DOHH2 (cell line): ENCODE measurements around the gene PIGC.

Experiments used
- H3F3A ChIP-seq: fragments of 200-600 bp; sonication (generic), shearing (Covaris generic); 2 replicates; pipeline ENCODE4 v1.6.0; 2016; ENCODE audit warnings: antibody characterized with exemption, mild to moderate bottlenecking; ENCODE audit not compliant: control insufficient read depth, insufficient read depth
- H3K27ac ChIP-seq: fragments of 200-600 bp; sonication (generic); 2 replicates; pipeline ENCODE4 v1.5.1; 2014; ENCODE audit warnings: low read depth, mild to moderate bottlenecking, low read length, moderate library complexity
- H3K27me3 ChIP-seq: fragments of 200-600 bp; sonication (generic); 2 replicates; pipeline ENCODE4 v1.6.1; 2014; ENCODE audit warnings: mild to moderate bottlenecking, low read length, mixed read lengths; ENCODE audit not compliant: control insufficient read depth
- H3K36me3 ChIP-seq: fragments of 200-600 bp; sonication (generic); 2 replicates; pipeline ENCODE4 v1.6.1; 2014; ENCODE audit warnings: mild to moderate bottlenecking, low read length, moderate library complexity, mixed read lengths; ENCODE audit not compliant: control insufficient read depth
- H3K4me1 ChIP-seq: fragments of 200-600 bp; sonication (generic); 2 replicates; pipeline ENCODE4 v1.6.1; 2014; ENCODE audit warnings: mild to moderate bottlenecking, low read length, mixed read lengths; ENCODE audit not compliant: control insufficient read depth
- H3K4me2 ChIP-seq: fragments of 200-600 bp; sonication (generic); 2 replicates; pipeline ENCODE4 v1.6.0; 2014; ENCODE audit warnings: mild to moderate bottlenecking, low read length, moderate library complexity
- H3K4me3 ChIP-seq: fragments of 200-600 bp; sonication (generic); 2 replicates; pipeline ENCODE4 v1.5.1; 2014; ENCODE audit warnings: mild to moderate bottlenecking, low read length, mixed read lengths
- H3K79me2 ChIP-seq: fragments of 200-600 bp; sonication (generic); 2 replicates; pipeline ENCODE4 v1.6.1; 2014; ENCODE audit warnings: mild to moderate bottlenecking, low read length, mixed read lengths; ENCODE audit not compliant: control insufficient read depth
- H3K9me2 ChIP-seq: fragments of 200-600 bp; sonication (generic); replicated peaks from 2 replicates; pipeline ENCODE4 v1.6.1; 2014; ENCODE audit warnings: mild to moderate bottlenecking, low read length, mixed read lengths; ENCODE audit not compliant: control insufficient read depth
- H3K9me3 ChIP-seq: fragments of 200-600 bp; sonication (generic); 2 replicates; pipeline ENCODE4 v1.6.1; 2014; ENCODE audit warnings: antibody characterized with exemption, low read length, mixed read lengths; ENCODE audit not compliant: control insufficient read depth, insufficient read depth
- H4K20me1 ChIP-seq: fragments of 200-600 bp; sonication (generic); 2 replicates; pipeline ENCODE4 v1.6.0; 2014; ENCODE audit warnings: low read depth, mild to moderate bottlenecking, antibody characterized with exemption, low read length, moderate library complexity; ENCODE audit not compliant: control insufficient read depth, insufficient read depth
- CTCF ChIP-seq: fragments of 200-600 bp; sonication (generic); IDR thresholded peaks from one replicate; pipeline ENCODE4 v1.5.1; 2014; ENCODE audit warnings: antibody characterized with exemption, mild to moderate bottlenecking, low read depth, low read length; ENCODE audit not compliant: poor library complexity, severe bottlenecking
- EZH2phosphoT487 ChIP-seq: fragments of 200-600 bp; sonication (generic); IDR thresholded peaks from 2 replicates; pipeline ENCODE4 v1.6.1; 2017; ENCODE audit warnings: borderline replicate concordance, mild to moderate bottlenecking, antibody characterized with exemption, low read length, moderate library complexity, mixed read lengths

PIGC gene

GRCh38 chr1:172476218-172476811 lies 32.4 kb upstream of the PIGC start:
- Histone ChIP-seq H3K4me3 (no peak overlapping the region), H4K20me1 (no peaks in the 10 kb centered on the region), H3K79me2 (no peaks in the 10 kb centered on the region), H3F3A (no peaks in the 10 kb centered on the region), H3K9me3 (no peaks in the 10 kb centered on the region), H3K9me2 (no peaks in the 10 kb centered on the region), H3K4me1 (no peaks in the 10 kb centered on the region), H3K36me3 (no peaks in the 10 kb centered on the region), H3K27me3 (no peaks in the 10 kb centered on the region), H3K27ac (no peak overlapping the region), H3K4me2 (no peak overlapping the region)
- TF ChIP-seq EZH2phosphoT487 (no peak), CTCF (no peak)

GRCh38 chr1:172473842-172474241 lies 30.0 kb upstream of the PIGC start:
- no peaks in the 10 kb centered on the region for H3K4me1 ChIP-seq
- H3K9me2 ChIP-seq: no peaks in the 10 kb centered on the region
- no peaks in the 10 kb centered on the region for H3F3A ChIP-seq
- H4K20me1 ChIP-seq: no peaks in the 10 kb centered on the region
- no peak for TF ChIP-seq CTCF
- TF ChIP-seq EZH2phosphoT487: no peak
- H3K9me3 ChIP-seq: no peaks in the 10 kb centered on the region
- no peak overlapping the region for H3K4me2 ChIP-seq
- H3K27ac ChIP-seq: no peak overlapping the region
- no peaks in the 10 kb centered on the region for H3K27me3 ChIP-seq
- H3K4me3 ChIP-seq: no peak overlapping the region
- no peaks in the 10 kb centered on the region for H3K79me2 ChIP-seq
- no peaks in the 10 kb centered on the region for H3K36me3 ChIP-seq

DNA sequence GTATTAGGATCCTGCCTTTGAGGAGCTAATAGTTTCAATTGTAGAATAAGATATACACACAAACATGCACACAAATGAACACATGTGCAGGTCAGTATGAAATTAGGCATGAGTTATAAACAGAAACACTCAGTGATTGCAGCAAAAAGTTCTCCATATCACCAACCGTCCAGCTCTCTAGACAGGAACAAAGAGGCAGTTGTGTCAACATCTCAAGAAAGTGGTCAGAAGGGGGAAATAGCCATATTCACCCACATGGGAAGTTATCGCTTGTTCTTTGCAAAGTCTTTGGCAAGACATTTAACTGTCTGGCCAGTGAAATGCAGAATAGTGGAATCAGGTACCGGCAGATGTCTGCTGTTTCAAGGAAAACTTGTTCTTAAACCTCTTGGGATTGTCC lies 29.4 kb upstream of the PIGC start:
- Histone ChIP-seq H3F3A (no peaks in the 10 kb centered on the region), H3K4me3 (no peak overlapping the region), H3K9me3 (no peaks in the 10 kb centered on the region), H4K20me1 (no peaks in the 10 kb centered on the region), H3K27ac (no peak overlapping the region), H3K27me3 (no peaks in the 10 kb centered on the region), H3K4me1 (no peaks in the 10 kb centered on the region), H3K79me2 (no peaks in the 10 kb centered on the region), H3K36me3 (no peaks in the 10 kb centered on the region), H3K9me2 (no peaks in the 10 kb centered on the region), H3K4me2 (no peak overlapping the region)
- TF ChIP-seq EZH2phosphoT487 (no peak), CTCF (no peak)
